Omental fat pad (tissue), 4 donors: Measurements from ENCODE around the gene NLGN3. TPM values are rescaled to one million over a fixed set of nuclear protein-coding genes. Genes with fewer than 3 reads are reported as not detected.

ENCODE experiments used
- ATAC-seq: fragments of 150-250 bp; one replicate; pipeline ENCODE4 v1.9.1; 2016; ENCODE audit warnings: mild to moderate bottlenecking, moderate library complexity; ENCODE audit not compliant: low FRiP score
- DNase-seq: peaks from one replicate; pipeline ENCODE4 v3.0.0-alpha.2; 2019; ENCODE audit warnings: low spot score
- CTCF ChIP-seq, 3 donors: fragments of 450-650 bp; IDR thresholded peaks; one replicate each; pipeline ENCODE4 v1.5.1; 2016 to 2017; ENCODE audit warnings: antibody characterized with exemption in 3 of 3, mild to moderate bottlenecking in 3 of 3, moderate library complexity in 2 of 3
- small RNA-seq: library from RNA; depleted of rRNA; stranded (forward); fragments of <200 nt; gene quantifications from one replicate; pipeline ENCODE3, GENCODE V24; 2016
- total RNA-seq, 4 donors: library from RNA; depleted of rRNA; stranded (reverse); fragments of >200 nt; gene quantifications; one replicate each; pipeline ENCODE4 v1.1.0, GENCODE V29; 2016

The NLGN3 gene
- total RNA-seq, 4 donors from 2014 or later, result 0.25 to 1.7 (median 0.87) TPM

- DNase-seq, result no peak
- ATAC-seq, result no peak
- no peak for TF ChIP-seq CTCF (IDR thresholded peaks at IDR 0.05)
Measured at GRCh38 chrX:71212536-71212935, 67.9 kb downstream of the NLGN3 start.

GRCh38 chrX:71214152-71214551 is 69.5 kb downstream of the NLGN3 start:
- ATAC-seq (no peak), DNase-seq (no peak)
- TF ChIP-seq CTCF (IDR thresholded peaks at IDR 0.05), result no peak

GRCh38 chrX:71214604-71215337 is 70.1 kb downstream of the NLGN3 start:
- TF ChIP-seq CTCF (IDR thresholded peaks at IDR 0.05), result no peak
- DNase-seq (no peak), ATAC-seq (no peak)

- DNase-seq, result no peak
- TF ChIP-seq CTCF (IDR thresholded peaks at IDR 0.05), result no peak
- no peak for ATAC-seq
Measured at GRCh38 chrX:71215338-71215912, 70.8 kb downstream of the NLGN3 start.

DNA sequence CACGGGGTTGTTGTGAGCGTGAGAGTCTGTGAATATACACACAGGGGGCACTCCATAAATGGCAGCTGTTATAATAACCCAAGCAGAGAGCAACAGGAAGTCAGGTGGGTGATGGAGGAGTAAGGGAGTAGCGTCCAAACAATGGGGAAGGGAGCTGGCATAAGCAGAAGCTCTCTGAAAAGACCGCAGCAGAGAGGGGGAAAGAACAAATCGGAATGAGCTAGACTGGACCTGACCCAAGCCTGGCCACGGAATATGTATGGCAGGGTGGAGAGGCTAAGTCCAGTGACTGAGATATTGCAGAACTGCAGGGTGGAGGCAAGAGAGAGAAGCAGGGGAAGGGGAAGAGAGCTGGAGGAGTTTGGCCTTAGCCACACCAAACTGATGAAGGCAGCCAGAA is 71.8 kb downstream of the NLGN3 start:
- no peak for ATAC-seq
- DNase-seq, result no peak
- TF ChIP-seq CTCF (IDR thresholded peaks at IDR 0.05), result no peak

DNA sequence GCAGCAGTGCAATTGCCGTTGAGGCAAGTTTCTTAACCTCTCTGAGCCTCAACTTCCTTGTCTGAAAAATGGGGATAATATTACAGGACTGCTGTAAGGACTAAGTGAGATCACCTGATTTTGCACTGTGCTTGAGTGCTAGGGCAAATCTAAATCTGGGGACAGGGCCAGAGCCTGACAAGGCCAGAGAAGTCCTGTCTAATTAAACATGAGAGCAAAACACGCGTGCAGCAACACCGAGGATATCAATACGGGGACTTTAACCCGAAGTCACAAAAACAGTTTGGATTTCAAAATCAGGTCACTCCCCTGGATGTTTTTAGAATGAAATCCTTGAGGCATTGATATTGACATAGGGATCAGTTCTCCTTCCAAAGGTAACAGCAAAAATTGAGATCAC is 72.7 kb downstream of the NLGN3 start:
- ATAC-seq (no peak), DNase-seq (no peak)
- TF ChIP-seq CTCF (IDR thresholded peaks at IDR 0.05), result no peak

Small RNA genes lying within 50 kb of the gene (small RNA-seq; reads per million reads assigned to genes)
- gene CXorf65, result not detected

Other genes with a start within 250 kb of the NLGN3 start
- gene TEX11, start 236.1 kb upstream of the NLGN3 start, total RNA-seq, result not detected
- under 1 TPM in 1 of 4 donors, not detected in 3; 0.47 TPM for gene SLC7A3, start 213.7 kb upstream of the NLGN3 start, total RNA-seq
- gene SNX12, start 76.5 kb upstream of the NLGN3 start, total RNA-seq, result 10 to 100 TPM; 34.9 to 53.4 (median 43.7) TPM
- gene FOXO4, start 49.0 kb upstream of the NLGN3 start, total RNA-seq, result 10 to 100 TPM; 13.8 to 23.8 (median 20.1) TPM
- not detected for gene CXorf65, start 38.1 kb upstream of the NLGN3 start, total RNA-seq
- 10 to 100 TPM in 3 of 4 donors, 1 to 10 TPM in 1; 8.3 to 30.9 (median 15.6) TPM for gene IL2RG, start 33.3 kb upstream of the NLGN3 start, total RNA-seq
- gene MED12, start 26.2 kb upstream of the NLGN3 start, total RNA-seq, result 10 to 100 TPM; 29.0 to 74.4 (median 36.0) TPM
- gene GJB1, start 78.4 kb downstream of the NLGN3 start, total RNA-seq, result under 1 TPM in 1 of 4 donors, not detected in 3; 0.31 TPM
- gene ZMYM3, start 109.3 kb downstream of the NLGN3 start, total RNA-seq, result 10 to 100 TPM in 2 of 4 donors, 1 to 10 TPM in 2; 3.8 to 14.8 (median 11.2) TPM
- gene NONO, start 138.8 kb downstream of the NLGN3 start, total RNA-seq, result 100 to 1,000 TPM; 180 to 262 (median 199) TPM
- 1 to 10 TPM in 3 of 4 donors, under 1 TPM in 1; 0.74 to 5.4 (median 1.3) TPM for gene ITGB1BP2, start 156.9 kb downstream of the NLGN3 start, total RNA-seq
- 10 to 100 TPM; 26.3 to 74.2 (median 38.2) TPM for gene TAF1, start 221.5 kb downstream of the NLGN3 start, total RNA-seq